GM21390 (cell line): Measurements from ENCODE around the gene NACC2.
"Not testable (repeated sequence)": the region's sequence is repeated elsewhere in the genome, so short reads cannot be mapped to it uniquely, and the experiment has no call there.

Experiments used
- ATAC-seq: cut with Tn5 transposase; IDR thresholded peaks from one replicate; pipeline ENCODE4 v1.9.1; 2021; ENCODE audit not compliant: unreplicated experiment

The NACC2 gene

GRCh38 chr9:136111190-136111589 is 16.1 kb upstream of the NACC2 start:
- no peak for ATAC-seq

- ATAC-seq: no peak
These were observed 15.3 kb upstream of the NACC2 start for GRCh38 chr9:136110082-136111061.

- peak; percentile 68 for ATAC-seq
These were observed 14.4 kb upstream of the NACC2 start for GRCh38 chr9:136109351-136110081.

- ATAC-seq: no peak
These were observed 13.7 kb upstream of the NACC2 start for GRCh38 chr9:136108648-136109266.

- ATAC-seq: no peak
These were observed 13.0 kb upstream of the NACC2 start for GRCh38 chr9:136107953-136108647.

GRCh38 chr9:136107155-136107952 is 12.3 kb upstream of the NACC2 start:
- ATAC-seq: no peak

- ATAC-seq: no peak
These were observed 10.5 kb upstream of the NACC2 start for GRCh38 chr9:136105398-136106135.

- ATAC-seq: no peak
These were observed 9.8 kb upstream of the NACC2 start for GRCh38 chr9:136104916-136105315.

GRCh38 chr9:136104488-136104800 is 9.4 kb upstream of the NACC2 start:
- no peak for ATAC-seq

GRCh38 chr9:136103651-136104487 is 8.8 kb upstream of the NACC2 start:
- no peak for ATAC-seq

- not testable (repeated sequence) for ATAC-seq
These were observed 6.6 kb upstream of the NACC2 start for GRCh38 chr9:136101615-136102074.

GRCh38 chr9:136100700-136101614 is 5.9 kb upstream of the NACC2 start:
- ATAC-seq: no peak

GRCh38 chr9:136099542-136099941 is 4.5 kb upstream of the NACC2 start:
- no peak for ATAC-seq

- ATAC-seq: no peak
These were observed 3.8 kb upstream of the NACC2 start for GRCh38 chr9:136098844-136099243.

- no peak for ATAC-seq
These were observed 3.1 kb upstream of the NACC2 start for GRCh38 chr9:136098210-136098609.

- no peak for ATAC-seq
These were observed 1.5 kb upstream of the NACC2 start for GRCh38 chr9:136096505-136097001.
